Measurements from ENCODE around the gene XCL1. TPM values are rescaled to one million over a fixed set of nuclear protein-coding genes. Genes with fewer than 3 reads are reported as not detected.

Gene XCL1
- total RNA-seq, 1 donor from 2014 or later: not detected

DNA sequence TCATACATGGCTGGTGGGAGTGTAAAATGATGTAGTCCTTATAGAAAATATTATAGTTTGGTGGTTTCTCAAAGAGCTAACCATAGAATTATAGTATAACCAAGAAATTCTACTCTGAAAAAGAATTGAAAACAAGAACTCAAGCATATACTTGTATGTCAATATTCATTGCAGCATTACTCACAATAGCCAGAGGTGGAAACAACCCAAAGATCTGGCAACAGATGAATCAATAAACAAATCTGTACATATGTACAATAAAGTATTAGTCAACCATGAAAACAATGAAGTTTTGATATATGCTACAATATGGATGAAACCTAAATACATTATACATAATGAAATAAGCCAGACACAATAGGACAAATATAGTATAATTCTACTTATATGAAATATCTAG lies 29.7 kb downstream of the XCL1 start:
- H3K27me3 Mint-ChIP-seq: peaks cover 12% of the 10 kb centered on the region
- H3K27ac Mint-ChIP-seq: no peak overlapping the region
- ChIA-PET CTCF (interaction anchor here (5.9 kb wide), 1 partner anchor 743 kb away, joined by 82 read pairs; no protein-coding TSS in a partner anchor), POLR2A (no interaction called here)
- H3K4me3 Mint-ChIP-seq: no peak overlapping the region
- no peak for ATAC-seq (ENCODE audit: low read depth)
- H3K36me3 Mint-ChIP-seq (ENCODE audit: low read depth): no peaks in the 10 kb centered on the region
- TF ChIP-seq, protein P1, sequence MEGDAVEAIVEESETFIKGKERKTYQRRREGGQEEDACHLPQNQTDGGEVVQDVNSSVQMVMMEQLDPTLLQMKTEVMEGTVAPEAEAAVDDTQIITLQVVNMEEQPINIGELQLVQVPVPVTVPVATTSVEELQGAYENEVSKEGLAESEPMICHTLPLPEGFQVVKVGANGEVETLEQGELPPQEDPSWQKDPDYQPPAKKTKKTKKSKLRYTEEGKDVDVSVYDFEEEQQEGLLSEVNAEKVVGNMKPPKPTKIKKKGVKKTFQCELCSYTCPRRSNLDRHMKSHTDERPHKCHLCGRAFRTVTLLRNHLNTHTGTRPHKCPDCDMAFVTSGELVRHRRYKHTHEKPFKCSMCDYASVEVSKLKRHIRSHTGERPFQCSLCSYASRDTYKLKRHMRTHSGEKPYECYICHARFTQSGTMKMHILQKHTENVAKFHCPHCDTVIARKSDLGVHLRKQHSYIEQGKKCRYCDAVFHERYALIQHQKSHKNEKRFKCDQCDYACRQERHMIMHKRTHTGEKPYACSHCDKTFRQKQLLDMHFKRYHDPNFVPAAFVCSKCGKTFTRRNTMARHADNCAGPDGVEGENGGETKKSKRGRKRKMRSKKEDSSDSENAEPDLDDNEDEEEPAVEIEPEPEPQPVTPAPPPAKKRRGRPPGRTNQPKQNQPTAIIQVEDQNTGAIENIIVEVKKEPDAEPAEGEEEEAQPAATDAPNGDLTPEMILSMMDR (IDR thresholded peaks at IDR 0.05): no peak
- intact Hi-C loops (cut with micrococcal nuclease): loop anchor here (10.0 kb wide), 1 partner anchor 1109 kb away; the partner anchor contains the start of gene SELL
- DNase-seq: no peak
- no peaks in the 10 kb centered on the region for H3K9me3 Mint-ChIP-seq
- no peaks in the 10 kb centered on the region for H3K4me1 Mint-ChIP-seq

DNA sequence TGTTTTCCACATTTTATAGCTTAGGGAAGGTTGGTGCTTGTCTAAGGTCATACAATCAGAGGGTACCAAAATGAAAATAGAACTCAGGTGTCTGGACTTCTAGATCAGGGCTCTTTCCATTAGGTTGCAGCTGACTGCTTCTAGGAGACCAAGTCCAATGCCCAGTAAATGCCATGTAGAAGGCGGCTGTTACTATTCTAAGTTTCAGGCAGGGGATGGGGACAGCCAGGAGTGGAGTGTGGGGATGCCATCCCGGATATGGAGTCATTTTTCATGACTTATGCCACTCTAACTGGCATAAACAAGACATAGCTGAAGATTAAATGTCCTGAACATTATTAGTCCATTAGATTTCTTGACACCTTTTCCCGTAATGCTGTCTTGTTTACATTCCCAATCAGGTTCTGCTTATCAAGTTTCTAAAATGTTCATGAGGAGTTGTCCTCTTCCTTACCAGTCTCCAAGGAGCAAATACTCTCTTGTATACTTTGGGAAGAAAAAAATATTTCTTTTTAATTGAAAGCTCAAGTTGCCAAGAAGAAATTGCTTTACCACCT lies 31.5 kb downstream of the XCL1 start:
- no peaks in the 10 kb centered on the region for H3K4me1 Mint-ChIP-seq
- H3K27me3 Mint-ChIP-seq: peaks cover 8% of the 10 kb centered on the region
- no peak for ATAC-seq (ENCODE audit: low read depth)
- no peak for DNase-seq
- no peaks in the 10 kb centered on the region for H3K36me3 Mint-ChIP-seq (ENCODE audit: low read depth)
- no peak overlapping the region for H3K27ac Mint-ChIP-seq
- CTCF ChIA-PET: interaction anchor here (5.9 kb wide), 1 partner anchor 741 kb away, joined by 82 read pairs; no protein-coding TSS in a partner anchor
- no peaks in the 10 kb centered on the region for H3K9me3 Mint-ChIP-seq
- POLR2A ChIA-PET: no interaction called here
- no peak overlapping the region for H3K4me3 Mint-ChIP-seq
- TF ChIP-seq, protein P1 (IDR thresholded peaks at IDR 0.05): no peak
- intact Hi-C loops (cut with micrococcal nuclease): loop anchor here (10.0 kb wide), 1 partner anchor 1107 kb away; the partner anchor contains the start of gene SELL

DNA sequence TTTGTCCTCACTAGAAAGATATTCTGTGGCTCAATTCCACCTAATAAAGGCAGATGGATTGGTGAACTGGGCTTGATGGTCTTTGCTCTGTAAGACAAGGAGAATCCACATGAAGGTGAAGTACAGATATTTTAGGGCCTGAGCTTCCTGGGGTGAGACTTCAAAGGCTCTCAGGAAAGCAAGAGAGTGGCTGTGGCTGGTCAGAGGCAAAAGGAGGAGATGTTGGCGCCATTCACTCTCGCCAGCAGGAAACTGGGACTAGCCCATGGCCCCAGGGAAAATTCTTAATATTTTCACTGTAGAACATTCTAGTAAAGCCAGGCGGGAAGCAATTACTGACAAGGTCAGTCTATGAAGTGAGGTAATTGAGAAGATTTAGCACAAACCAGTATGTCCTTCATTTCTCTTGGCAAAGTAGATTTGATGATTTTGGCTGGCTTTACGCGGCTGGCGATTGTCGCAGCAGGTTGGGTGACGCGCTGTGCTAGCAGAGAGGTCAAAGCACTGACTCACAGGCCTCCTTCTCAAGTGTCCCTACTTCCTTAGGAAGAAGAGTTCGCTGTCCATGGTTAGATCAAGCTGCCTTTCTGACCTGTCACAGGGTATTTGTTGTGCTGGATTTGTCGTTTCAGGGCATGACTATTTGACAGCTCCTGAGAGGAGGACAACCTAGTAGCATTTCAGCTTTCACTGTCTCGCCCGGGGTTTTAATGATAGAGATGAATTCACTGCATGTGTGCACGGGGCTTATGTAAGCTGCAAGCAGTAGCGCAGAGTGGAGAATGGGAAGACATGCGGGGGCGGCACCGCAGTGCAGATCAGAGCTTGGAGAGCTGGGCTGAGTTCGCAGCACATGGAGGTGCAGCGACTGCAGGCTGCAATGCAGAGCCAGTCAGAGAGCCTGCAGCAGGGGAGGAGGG lies 32.7 kb downstream of the XCL1 start:
- ATAC-seq (ENCODE audit: low read depth) (no peak), DNase-seq (no peak)
- no peak overlapping the region for H3K27ac Mint-ChIP-seq
- POLR2A ChIA-PET: no interaction called here
- TF ChIP-seq, protein P1 (IDR thresholded peaks at IDR 0.05): no peak
- H3K27me3 Mint-ChIP-seq: peaks cover 17% of the 10 kb centered on the region
- H3K4me1 Mint-ChIP-seq: no peaks in the 10 kb centered on the region
- intact Hi-C loops (cut with micrococcal nuclease): loop anchor here (10.0 kb wide), 1 partner anchor 1106 kb away; the partner anchor contains the start of gene SELL
- no peak overlapping the region for H3K4me3 Mint-ChIP-seq
- H3K36me3 Mint-ChIP-seq (ENCODE audit: low read depth): no peaks in the 10 kb centered on the region
- H3K9me3 Mint-ChIP-seq: no peaks in the 10 kb centered on the region
- CTCF ChIA-PET: no interaction called here

DNA sequence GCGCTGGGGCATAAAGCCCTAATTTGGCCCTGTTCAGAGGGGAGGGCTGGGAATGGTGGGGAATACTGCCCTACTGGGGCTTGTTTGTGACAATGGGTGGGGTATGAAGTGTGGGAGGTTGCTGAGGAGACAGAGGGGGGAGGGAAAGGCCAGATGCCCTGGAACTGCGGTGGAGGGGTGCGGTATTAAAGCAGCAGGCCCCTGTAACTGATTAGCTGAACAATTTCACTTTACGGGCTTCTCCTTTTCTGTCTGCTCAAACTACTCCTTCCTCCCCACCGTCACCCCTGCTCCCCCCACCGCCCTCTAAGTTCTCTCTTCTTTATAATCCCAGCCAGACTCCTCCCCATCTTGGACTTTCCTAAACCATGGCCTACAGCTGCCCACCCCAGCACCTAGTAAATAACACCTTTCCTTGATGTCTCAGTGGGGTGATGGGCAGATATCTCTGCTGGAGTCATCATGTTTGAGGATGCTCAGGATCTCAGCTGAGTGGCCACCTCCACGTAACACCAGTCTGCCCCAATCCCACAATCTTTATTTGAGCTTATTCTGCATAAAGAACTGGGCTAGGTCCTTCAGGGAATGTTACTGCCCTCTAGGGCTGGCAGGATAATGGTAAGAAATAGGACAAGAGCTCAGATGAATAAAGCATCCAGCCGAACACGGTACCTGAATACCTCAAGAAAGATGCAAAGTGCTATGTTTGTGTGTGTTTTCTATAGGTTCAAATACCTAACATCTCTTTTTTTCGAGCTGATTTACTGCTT lies 33.5 kb downstream of the XCL1 start:
- Mint-ChIP-seq H3K9me3 (no peaks in the 10 kb centered on the region), H3K4me1 (no peaks in the 10 kb centered on the region), H3K36me3 (ENCODE audit: low read depth) (no peaks in the 10 kb centered on the region), H3K27me3 (peaks cover 17% of the 10 kb centered on the region), H3K27ac (no peak overlapping the region), H3K4me3 (no peak overlapping the region)
- ATAC-seq (ENCODE audit: low read depth): no peak
- intact Hi-C loops (cut with micrococcal nuclease): loop anchor here (10.0 kb wide), 1 partner anchor 1105 kb away; the partner anchor contains the start of gene SELL
- POLR2A ChIA-PET: no interaction called here
- CTCF ChIA-PET: no interaction called here
- no peak for DNase-seq
- TF ChIP-seq, protein P1 (IDR thresholded peaks at IDR 0.05): no peak

Measured in activated B cell treated with CpG ODN at 0.5 μM for 24 hours (primary cell).